PFSK-1 (cell line): ENCODE results near the gene SIX2.

Experiments
- POLR2AphosphoS5 ChIP-seq: IDR thresholded peaks from 2 replicates; pipeline ENCODE4 v1.6.1; 2012; ENCODE audit warnings: low read depth, mild to moderate bottlenecking, control low read depth, low read length, moderate library complexity
- REST ChIP-seq, 2 experiments: IDR thresholded peaks; 2 replicates each; pipeline versions ENCODE4 v1.6.1 to v1.8.0; 2011 to 2012; ENCODE audit warnings: low read depth in 2 of 2, low read length in 2 of 2, control low read depth in 1 of 2, inconsistent platforms in 1 of 2, mild to moderate bottlenecking in 1 of 2, moderate library complexity in 1 of 2; ENCODE audit not compliant: insufficient read depth in 1 of 2
- SIN3A ChIP-seq: IDR thresholded peaks from 2 replicates; pipeline ENCODE4 v1.6.1; 2012; ENCODE audit warnings: mild to moderate bottlenecking, low read length, moderate library complexity, borderline replicate concordance; ENCODE audit not compliant: insufficient read depth
- TAF1 ChIP-seq: IDR thresholded peaks from 2 replicates; pipeline ENCODE4 v1.6.1; 2012; ENCODE audit warnings: low read length, control low read depth, borderline replicate concordance; ENCODE audit not compliant: insufficient read depth

- no peak for TF ChIP-seq POLR2AphosphoS5
- TF ChIP-seq SIN3A = no peak
- no peak for TF ChIP-seq TAF1
- no peak for TF ChIP-seq REST (IDR thresholded peaks at IDR 0.05; ENCODE audit: insufficient read depth in 1 of 2, low read depth in 2 of 2, low read length in 2 of 2)
Measured at GRCh38 chr2:45049569-45050336, 40.5 kb upstream of the SIX2 start.
